ENCODE measurements around the gene MOB3B.

DNA sequence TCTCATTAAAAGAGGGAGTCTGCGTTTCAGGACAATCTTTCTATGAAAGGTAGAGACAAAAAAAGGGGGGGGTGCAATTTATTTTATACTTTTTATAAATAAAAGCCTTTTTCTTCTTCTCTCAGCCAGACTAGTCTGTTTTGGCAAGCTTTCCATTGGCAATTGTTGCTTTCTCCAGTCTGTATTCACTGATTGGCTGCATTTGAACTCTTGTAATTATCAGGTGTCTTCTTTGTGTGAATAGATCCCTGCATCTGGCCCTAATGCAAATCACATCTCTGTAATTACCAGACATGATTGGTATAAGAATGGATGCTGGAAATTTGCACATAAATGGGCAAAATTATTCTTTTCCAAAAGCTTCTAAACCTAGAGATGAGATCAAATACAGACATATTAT, 225.1 kb downstream of the MOB3B start:
- TF ChIP-seq, protein P1, sequence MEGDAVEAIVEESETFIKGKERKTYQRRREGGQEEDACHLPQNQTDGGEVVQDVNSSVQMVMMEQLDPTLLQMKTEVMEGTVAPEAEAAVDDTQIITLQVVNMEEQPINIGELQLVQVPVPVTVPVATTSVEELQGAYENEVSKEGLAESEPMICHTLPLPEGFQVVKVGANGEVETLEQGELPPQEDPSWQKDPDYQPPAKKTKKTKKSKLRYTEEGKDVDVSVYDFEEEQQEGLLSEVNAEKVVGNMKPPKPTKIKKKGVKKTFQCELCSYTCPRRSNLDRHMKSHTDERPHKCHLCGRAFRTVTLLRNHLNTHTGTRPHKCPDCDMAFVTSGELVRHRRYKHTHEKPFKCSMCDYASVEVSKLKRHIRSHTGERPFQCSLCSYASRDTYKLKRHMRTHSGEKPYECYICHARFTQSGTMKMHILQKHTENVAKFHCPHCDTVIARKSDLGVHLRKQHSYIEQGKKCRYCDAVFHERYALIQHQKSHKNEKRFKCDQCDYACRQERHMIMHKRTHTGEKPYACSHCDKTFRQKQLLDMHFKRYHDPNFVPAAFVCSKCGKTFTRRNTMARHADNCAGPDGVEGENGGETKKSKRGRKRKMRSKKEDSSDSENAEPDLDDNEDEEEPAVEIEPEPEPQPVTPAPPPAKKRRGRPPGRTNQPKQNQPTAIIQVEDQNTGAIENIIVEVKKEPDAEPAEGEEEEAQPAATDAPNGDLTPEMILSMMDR (IDR thresholded peaks at IDR 0.05), result no peak
- TF ChIP-seq POLR2A (IDR thresholded peaks at IDR 0.05), result no peak
